ENCODE data around the gene BMAL1.
"Not testable (repeated sequence)": the region's sequence is repeated elsewhere in the genome, so short reads cannot be mapped to it uniquely, and the experiment has no call there.

Gene BMAL1

GRCh38 chr11:13388741-13389140 is 111.2 kb downstream of the BMAL1 start:
- DNase-seq: no peak

- no peak for DNase-seq
Observed at GRCh38 chr11:13391217-13391616, 113.6 kb downstream of the BMAL1 start.

GRCh38 chr11:13398335-13398734 is 120.7 kb downstream of the BMAL1 start:
- DNase-seq: not testable (repeated sequence)

GRCh38 chr11:13405220-13405619 is 127.6 kb downstream of the BMAL1 start:
- no peak for DNase-seq

GRCh38 chr11:13415201-13415600 is 137.6 kb downstream of the BMAL1 start:
- no peak for DNase-seq

GRCh38 chr11:13421561-13421960 is 144.0 kb downstream of the BMAL1 start:
- no peak for DNase-seq

- DNase-seq: no peak
Observed at GRCh38 chr11:13423372-13423771, 145.8 kb downstream of the BMAL1 start.

GRCh38 chr11:13427440-13427839 is 149.8 kb downstream of the BMAL1 start:
- DNase-seq: no peak

- no peak for DNase-seq
Observed at GRCh38 chr11:13429288-13429687, 151.7 kb downstream of the BMAL1 start.

GRCh38 chr11:13429836-13430235 is 152.2 kb downstream of the BMAL1 start:
- DNase-seq: no peak

GRCh38 chr11:13433437-13433836 is 155.8 kb downstream of the BMAL1 start:
- no peak for DNase-seq

GRCh38 chr11:13434247-13435205 is 156.9 kb downstream of the BMAL1 start:
- DNase-seq: no peak

GRCh38 chr11:13436836-13437235 is 159.2 kb downstream of the BMAL1 start:
- DNase-seq: not testable (repeated sequence)

Data from CD4-positive, alpha-beta T cell treated with Interleukin-17A for 4 hours (primary cell).